Spinal cord (tissue), 10 donors: ENCODE data around the gene UQCRC1. TPM values are rescaled to one million over a fixed set of nuclear protein-coding genes. Genes with fewer than 3 reads are reported as not detected.
A peak's percentile ranks its signal among the peaks of the same experiment; 100 is the strongest.

ENCODE experiments used
- DNase-seq, 6 donors: peaks; one replicate each; pipeline versions ENCODE4 v3.0.0 to v3.0.0-alpha.2; 2013 to 2015; ENCODE audit warnings: low spot score in 6 of 6, low read depth in 4 of 6
- H3K27ac ChIP-seq: one replicate; pipeline ENCODE4 v1.5.1; 2013; ENCODE audit warnings: low read depth, low read length, control low read depth
- H3K27me3 ChIP-seq: one replicate; pipeline ENCODE4 v1.6.1; 2013; ENCODE audit warnings: low read length; ENCODE audit not compliant: control insufficient read depth, insufficient read depth
- H3K36me3 ChIP-seq: one replicate; pipeline ENCODE4 v1.6.1; 2013; ENCODE audit warnings: low read length; ENCODE audit not compliant: control insufficient read depth, insufficient read depth
- H3K4me1 ChIP-seq: one replicate; pipeline ENCODE4 v1.6.1; 2013; ENCODE audit warnings: low read length; ENCODE audit not compliant: control insufficient read depth, insufficient read depth
- H3K4me3 ChIP-seq: one replicate; pipeline ENCODE4 v1.5.1; 2013; ENCODE audit warnings: low read depth, low read length, control low read depth
- H3K9me3 ChIP-seq: one replicate; pipeline ENCODE4 v1.6.1; 2013; ENCODE audit warnings: low read length; ENCODE audit not compliant: control insufficient read depth, insufficient read depth
- WGBS: methylation state at CpG from one replicate; pipeline ENCODE4 v1.1.5; 2013; ENCODE audit warnings: missing lambda C conversion rate; ENCODE audit not compliant: insufficient coverage; 5-methylcytosine and 5-hydroxymethylcytosine counted together
- polyA plus RNA-seq, 2 donors: library from polyadenylated mRNA; unstranded; fragments of 120-200 nt; gene quantifications; one replicate each; pipeline ENCODE4 v1.2.1, GENCODE V29; 2013; ENCODE audit not compliant: insufficient read length in 2 of 2
- total RNA-seq, 2 donors: library from RNA; depleted of rRNA in 1 of 2; stranded (reverse); fragments of 120-200 nt in 1 of 2; fragments of >200 nt in 1 of 2; gene quantifications; one replicate each; pipeline versions ENCODE4 v1.2.3 to v1.2.4, GENCODE V29; 2013 to 2014
- donor health status: healthy.

UQCRC1 gene
- total and polyA plus RNA-seq, 4 donors, result 147 to 286 (median 227) TPM

GRCh38 chr3:48600711-48601621 lies 8.5 kb downstream of the UQCRC1 start:
- Histone ChIP-seq H3K9me3 (no peaks in the 10 kb centered on the region), H3K27ac (no peak overlapping the region), H3K4me3 (no peak overlapping the region), H3K36me3 (peaks cover 97% of the 10 kb centered on the region), H3K27me3 (no peaks in the 10 kb centered on the region), H3K4me1 (peaks cover 15% of the 10 kb centered on the region)
- no peak for DNase-seq
- WGBS, result 96% methylated on average over 19 of the region's 19 CpGs

DNA sequence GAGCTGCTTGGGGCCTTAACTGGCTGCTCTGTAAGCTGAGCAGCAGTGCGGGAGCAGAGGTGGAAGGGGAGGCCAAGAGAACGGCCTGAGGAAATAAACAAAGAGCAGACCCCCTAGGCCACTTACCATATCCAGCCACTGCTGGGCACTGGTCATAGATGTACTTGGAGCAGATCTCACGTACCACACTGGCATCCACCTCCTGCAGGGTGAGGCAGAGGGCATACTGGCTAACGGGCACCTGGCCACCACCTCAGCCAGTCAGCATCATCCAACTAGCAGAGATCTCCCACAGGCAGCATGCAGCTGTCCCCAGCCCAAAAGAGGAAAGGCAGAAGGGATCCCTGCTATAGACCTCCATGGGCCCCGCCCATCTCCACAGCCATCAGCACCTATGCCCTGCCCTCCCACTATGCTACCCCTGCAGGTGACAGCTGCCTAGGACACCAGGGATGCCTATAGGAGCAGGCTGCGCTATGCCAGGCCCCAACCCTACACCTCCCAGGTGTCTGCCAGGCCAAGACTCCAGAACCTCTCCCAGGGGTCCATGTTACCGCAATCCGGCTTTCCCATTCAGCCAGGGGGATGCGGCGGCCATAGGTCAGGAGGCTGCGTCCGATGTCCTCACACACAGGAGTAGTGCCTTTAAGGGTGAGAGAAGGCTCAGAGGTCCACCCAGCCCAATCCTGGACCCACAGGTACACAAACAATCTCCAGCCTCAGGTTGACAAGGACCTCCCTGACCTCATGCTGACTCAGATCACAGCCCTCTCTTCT lies 9.7 kb downstream of the UQCRC1 start:
- no peak for DNase-seq
- Histone ChIP-seq H3K36me3 (peaks cover 86% of the 10 kb centered on the region), H3K27ac (no peak overlapping the region), H3K4me3 (no peak overlapping the region), H3K9me3 (no peaks in the 10 kb centered on the region), H3K27me3 (peaks cover 10% of the 10 kb centered on the region), H3K4me1 (peaks cover 27% of the 10 kb centered on the region)
- 95% methylated on average over 10 of the region's 12 CpGs for WGBS

- Histone ChIP-seq H3K27me3 (peaks cover 16% of the 10 kb centered on the region), H3K27ac (peak overlapping the region; percentile 61), H3K36me3 (peaks cover 80% of the 10 kb centered on the region), H3K4me1 (peaks cover 33% of the 10 kb centered on the region), H3K4me3 (no peak overlapping the region), H3K9me3 (no peaks in the 10 kb centered on the region)
- 80% methylated on average over 11 of the region's 11 CpGs for WGBS
- no peak for DNase-seq
These were observed 10.4 kb downstream of the UQCRC1 start for GRCh38 chr3:48599077-48599501.

DNA sequence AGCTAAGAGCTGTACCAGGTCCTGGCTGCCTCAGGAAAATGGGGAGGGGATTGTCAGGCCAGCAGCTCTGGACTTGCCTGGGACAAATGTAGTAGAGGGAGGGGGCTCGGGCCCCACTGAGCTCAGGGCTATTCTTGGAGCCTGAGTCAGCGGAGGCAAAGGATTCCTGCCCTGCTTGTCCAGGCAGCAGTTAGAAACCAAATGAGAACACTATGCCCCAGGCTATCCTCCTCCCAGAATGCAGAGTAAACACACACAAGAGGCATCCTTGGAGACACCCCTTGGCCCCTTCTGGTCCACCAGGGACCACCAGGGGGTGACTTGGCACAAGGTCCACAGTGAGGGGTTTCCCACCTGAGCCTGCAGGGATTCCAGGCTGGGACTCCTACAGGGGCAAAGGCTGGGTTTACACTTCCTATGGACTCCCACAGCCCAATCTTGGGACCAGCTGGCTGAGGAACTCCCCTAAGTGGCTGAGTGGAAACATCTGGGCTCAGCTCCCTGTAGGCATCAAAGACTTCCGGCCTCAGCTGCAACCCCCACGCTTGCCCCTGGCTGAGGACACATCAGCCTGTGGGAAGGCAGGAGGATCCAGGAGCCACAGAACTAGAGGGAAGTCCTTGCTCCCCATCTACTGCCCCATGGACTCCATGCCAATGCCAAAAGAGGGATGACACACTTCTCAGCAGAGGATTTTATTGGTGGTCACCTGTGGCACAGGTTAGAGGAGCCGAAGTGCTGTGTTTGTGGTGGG lies 10.9 kb downstream of the UQCRC1 start:
- Histone ChIP-seq H3K27me3 (peaks cover 19% of the 10 kb centered on the region), H3K36me3 (peaks cover 75% of the 10 kb centered on the region), H3K9me3 (no peaks in the 10 kb centered on the region), H3K4me3 (no peak overlapping the region), H3K4me1 (peaks cover 34% of the 10 kb centered on the region), H3K27ac (peak overlapping the region; percentile 61)
- DNase-seq, result peak in 1 of 6 donors; percentile 55
- WGBS, result 80% methylated on average over 5 of the region's 5 CpGs

DNA sequence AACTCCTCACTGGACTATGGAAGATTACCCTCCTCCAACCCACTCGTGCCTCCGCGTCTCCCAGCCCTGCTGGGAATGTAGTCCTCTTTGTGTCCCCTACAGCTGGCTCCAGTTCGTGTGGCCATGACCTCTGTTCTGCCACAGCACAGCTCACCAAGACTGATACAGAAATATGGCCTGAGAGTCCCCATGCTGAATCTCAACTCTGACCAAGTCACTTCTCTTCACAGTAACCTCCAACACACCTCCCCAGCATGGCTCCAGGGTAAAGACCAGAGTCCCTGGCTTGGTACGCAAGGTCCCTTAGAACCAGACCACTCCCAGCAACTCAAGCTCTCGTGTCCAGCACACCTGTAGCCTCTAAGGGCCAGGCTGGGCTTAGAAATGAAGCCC lies 12.0 kb downstream of the UQCRC1 start:
- Histone ChIP-seq H3K27me3 (peaks cover 19% of the 10 kb centered on the region), H3K27ac (no peak overlapping the region), H3K4me1 (peaks cover 34% of the 10 kb centered on the region), H3K4me3 (no peak overlapping the region), H3K9me3 (no peaks in the 10 kb centered on the region), H3K36me3 (peaks cover 65% of the 10 kb centered on the region)
- DNase-seq, result no peak
- 87% methylated on average over 6 of the region's 6 CpGs for WGBS

GRCh38 chr3:48596676-48597407 lies 12.6 kb downstream of the UQCRC1 start:
- WGBS, result 83% methylated on average over 6 of the region's 8 CpGs
- H3K27ac ChIP-seq, result no peak overlapping the region

DNA sequence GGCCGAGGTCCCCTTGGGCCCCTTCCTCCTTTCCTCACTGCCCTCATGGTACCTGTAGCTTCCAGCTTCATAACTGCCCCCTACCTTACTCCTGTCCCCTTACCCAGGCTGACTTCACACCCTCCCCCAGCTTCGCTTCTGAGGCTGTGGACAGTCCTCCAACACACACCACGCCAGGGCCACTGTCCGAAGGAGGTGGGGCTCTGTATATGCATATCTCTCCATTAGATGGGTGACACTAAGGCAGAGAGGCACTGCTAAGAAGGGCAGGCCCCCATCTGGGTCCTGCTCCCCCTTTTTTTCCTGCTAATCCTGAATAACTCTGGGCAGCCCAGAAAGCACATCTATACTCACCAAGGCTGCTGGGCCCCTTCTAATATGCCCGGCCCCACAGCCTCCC lies 13.3 kb downstream of the UQCRC1 start:
- Histone ChIP-seq H3K27ac (no peak overlapping the region), H3K4me3 (no peak overlapping the region), H3K27me3 (peaks cover 19% of the 10 kb centered on the region), H3K4me1 (peaks cover 34% of the 10 kb centered on the region), H3K36me3 (peaks cover 64% of the 10 kb centered on the region), H3K9me3 (no peaks in the 10 kb centered on the region)
- WGBS, result 80% methylated on average over 3 of the region's 5 CpGs
- no peak for DNase-seq

More at GRCh38 chr3:48596676-48597407, 12.6 kb downstream of the UQCRC1 start:
- H3K36me3 ChIP-seq, result peaks cover 64% of the 10 kb centered on the region
- H3K27me3 ChIP-seq, result peaks cover 19% of the 10 kb centered on the region
- no peak for DNase-seq
- H3K4me3 ChIP-seq, result no peak overlapping the region
- no peaks in the 10 kb centered on the region for H3K9me3 ChIP-seq
- peaks cover 34% of the 10 kb centered on the region for H3K4me1 ChIP-seq

DNA sequence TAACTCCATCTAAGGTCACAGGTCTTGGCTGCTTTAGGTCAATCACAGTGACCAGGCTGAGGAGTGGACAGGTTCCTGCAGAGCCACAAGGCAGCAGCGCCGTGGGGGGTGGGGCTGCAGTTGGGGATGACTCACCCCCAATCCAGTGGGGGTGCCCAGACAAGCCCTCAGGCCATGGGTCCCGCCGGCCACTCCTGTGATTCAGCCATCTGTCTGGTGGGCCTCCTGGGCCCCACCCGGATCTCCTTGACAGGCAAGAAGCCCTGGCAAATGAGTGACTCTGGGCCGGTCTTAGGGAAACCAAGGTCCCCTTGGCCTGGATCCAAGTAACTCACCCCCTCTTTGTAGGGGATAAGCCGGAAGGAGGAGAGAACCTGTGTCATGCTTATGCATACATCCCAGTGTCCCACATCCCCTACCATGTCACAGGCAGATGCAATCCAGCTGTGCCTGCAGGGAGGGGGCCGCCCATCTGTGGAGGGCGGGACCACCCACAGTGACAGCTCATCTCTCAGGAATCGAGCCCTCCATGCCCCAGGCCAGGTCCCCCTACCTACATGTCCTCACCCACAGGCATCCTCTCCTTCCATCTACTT lies 13.8 kb downstream of the UQCRC1 start:
- H3K27ac ChIP-seq, result no peak overlapping the region
- no peaks in the 10 kb centered on the region for H3K9me3 ChIP-seq
- peaks cover 34% of the 10 kb centered on the region for H3K4me1 ChIP-seq
- no peak overlapping the region for H3K4me3 ChIP-seq
- H3K27me3 ChIP-seq, result peaks cover 19% of the 10 kb centered on the region
- H3K36me3 ChIP-seq, result peaks cover 59% of the 10 kb centered on the region
- WGBS, result 29% methylated on average over 10 of the region's 10 CpGs
- no peak for DNase-seq
